DND-41 (cell line): ENCODE results near the gene MAST3.
"Not testable (repeated sequence)": the region's sequence is repeated elsewhere in the genome, so short reads cannot be mapped to it uniquely, and the experiment has no call there.

Source experiments
- CTCF ChIP-seq: IDR thresholded peaks from 2 replicates; pipeline ENCODE4 v1.5.1; 2012; ENCODE audit warnings: borderline replicate concordance, low read length, moderate library complexity, mild to moderate bottlenecking; ENCODE audit not compliant: poor library complexity, severe bottlenecking; ENCODE audit errors: extremely low read depth
- EZH2 ChIP-seq: IDR thresholded peaks from 3 replicates; pipeline ENCODE4 v1.6.1; 2012; ENCODE audit warnings: borderline replicate concordance, low read depth, mild to moderate bottlenecking, moderate library complexity, low read length, inconsistent platforms; ENCODE audit not compliant: severe bottlenecking

DNA sequence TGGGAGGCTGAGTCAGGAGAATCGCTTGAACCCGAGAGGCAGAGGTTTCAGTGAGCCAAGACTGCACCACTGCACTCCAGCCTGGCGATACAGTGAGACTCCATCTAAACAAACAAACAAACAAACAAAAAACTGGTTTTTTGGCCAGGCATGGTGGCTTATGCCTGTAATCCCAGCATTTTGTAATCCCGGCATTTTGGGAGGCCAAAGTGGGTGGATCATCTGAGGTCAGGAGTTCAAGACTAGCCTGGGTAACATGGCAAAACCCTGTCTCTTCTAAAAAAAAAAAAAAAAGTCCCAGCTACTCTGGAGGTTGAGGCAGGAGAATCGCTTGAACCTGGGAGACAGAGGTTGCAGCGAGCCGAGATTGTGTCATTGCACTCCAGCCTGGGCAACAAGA is 7.7 kb downstream of the MAST3 start:
- not testable (repeated sequence) for TF ChIP-seq CTCF, EZH2
